GM18511 (cell line): ENCODE data around the gene CASP7.
A peak's percentile ranks its signal among the peaks of the same experiment; 100 is the strongest.

Experiments used
- ATAC-seq: cut with Tn5 transposase; IDR thresholded peaks from one replicate; pipeline ENCODE4 v1.9.1; 2021; ENCODE audit warnings: mild to moderate bottlenecking, moderate library complexity; ENCODE audit not compliant: unreplicated experiment

The CASP7 gene

DNA sequence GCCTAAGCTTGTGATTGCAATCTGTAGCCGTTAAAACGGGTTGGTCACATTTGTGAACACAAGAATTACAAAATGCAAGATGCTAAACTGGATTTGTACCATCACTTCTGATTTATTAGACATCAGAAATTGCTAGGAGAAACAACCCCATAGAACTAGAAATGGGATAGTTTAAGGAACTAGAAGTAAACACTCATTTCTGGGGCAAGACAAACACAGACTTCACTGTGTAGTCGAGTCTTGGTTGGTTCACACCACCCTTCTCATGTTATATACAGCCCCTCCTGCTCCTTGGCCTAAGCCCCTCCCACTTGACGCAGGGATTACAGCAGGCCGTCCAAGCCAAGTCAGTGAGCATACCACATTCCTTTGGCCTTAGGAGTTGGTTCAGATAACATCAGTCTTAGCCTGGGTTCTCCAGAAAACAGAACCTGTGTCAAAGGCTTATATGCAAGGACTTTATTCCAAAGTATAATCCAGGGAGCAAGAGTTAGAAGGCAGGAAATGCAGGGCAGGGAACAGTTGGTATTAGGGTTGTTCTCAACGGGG is 13.8 kb upstream of the CASP7 start:
- no peak for ATAC-seq

DNA sequence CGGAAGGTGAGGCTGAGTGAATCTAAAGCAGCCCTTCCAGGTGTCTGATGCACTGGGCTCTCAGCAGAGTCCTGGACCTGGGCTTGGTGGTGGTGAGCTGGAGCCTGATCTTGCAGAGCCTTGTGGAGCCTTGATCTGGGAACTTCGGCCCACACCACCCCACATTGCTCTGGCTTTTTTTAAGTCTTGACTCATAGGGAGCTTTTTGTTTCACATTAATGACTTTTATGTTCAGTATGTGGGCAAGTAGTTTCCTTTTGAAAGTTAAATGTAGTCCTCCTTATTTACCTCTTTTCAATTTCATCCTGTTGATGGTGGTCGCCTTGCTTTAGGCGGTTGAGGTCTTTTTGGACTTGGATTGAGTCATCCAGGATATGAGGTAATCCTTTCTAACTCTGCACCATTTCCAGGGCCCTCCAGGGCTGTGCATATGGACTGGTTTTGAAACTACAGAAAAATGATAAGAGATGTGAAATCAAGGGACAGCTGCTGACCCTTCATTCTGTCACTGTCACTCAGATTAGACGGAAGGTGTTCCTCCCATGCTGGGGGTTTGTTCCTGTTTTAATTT is 12.9 kb upstream of the CASP7 start:
- ATAC-seq = peak; percentile 75

DNA sequence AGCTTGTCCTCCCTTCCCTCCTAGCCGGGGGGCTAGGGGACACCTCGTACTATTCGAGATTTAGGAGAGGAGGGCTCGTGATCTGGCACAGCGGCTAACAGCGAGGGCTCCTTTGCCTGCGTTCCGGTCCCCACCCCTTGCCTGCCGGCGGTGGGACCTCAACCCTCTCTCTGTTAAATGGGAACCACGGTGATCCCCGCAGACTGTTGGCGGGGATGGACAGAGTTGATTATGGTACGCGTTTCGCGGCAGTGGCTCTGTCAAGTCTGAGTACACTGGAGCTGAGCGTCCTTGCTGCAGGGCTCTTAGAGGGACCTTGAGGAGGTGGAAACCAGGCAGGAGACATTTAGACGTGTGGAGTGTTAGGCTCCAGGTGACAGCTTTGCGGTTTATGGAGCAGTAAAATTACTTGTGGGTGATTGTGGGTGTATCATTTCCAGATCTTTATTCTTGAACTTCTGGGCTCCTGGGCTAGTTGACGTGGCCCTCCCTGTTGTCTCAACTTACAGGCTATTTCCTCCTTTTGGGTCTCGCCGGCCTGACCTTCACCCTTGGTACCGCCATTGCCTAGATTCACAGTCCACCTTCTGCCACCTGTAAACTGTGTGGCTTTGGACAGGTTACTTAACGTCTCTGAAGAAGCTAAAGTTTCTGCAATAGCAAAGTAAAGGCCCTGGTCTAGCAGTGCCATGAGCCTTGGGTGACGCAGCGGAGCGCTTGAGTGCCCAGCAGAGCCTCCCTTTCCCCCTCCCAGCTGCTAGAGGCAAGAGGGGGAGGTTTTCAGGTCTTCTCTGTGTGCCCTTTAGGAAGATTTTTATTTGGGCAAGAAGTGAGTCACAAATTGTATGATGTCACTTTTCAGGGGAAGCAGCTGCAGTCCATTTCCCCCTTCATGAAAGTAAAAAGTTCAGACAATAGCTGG is 739 bp downstream of the CASP7 start:
- peak; percentile 25 for ATAC-seq

DNA sequence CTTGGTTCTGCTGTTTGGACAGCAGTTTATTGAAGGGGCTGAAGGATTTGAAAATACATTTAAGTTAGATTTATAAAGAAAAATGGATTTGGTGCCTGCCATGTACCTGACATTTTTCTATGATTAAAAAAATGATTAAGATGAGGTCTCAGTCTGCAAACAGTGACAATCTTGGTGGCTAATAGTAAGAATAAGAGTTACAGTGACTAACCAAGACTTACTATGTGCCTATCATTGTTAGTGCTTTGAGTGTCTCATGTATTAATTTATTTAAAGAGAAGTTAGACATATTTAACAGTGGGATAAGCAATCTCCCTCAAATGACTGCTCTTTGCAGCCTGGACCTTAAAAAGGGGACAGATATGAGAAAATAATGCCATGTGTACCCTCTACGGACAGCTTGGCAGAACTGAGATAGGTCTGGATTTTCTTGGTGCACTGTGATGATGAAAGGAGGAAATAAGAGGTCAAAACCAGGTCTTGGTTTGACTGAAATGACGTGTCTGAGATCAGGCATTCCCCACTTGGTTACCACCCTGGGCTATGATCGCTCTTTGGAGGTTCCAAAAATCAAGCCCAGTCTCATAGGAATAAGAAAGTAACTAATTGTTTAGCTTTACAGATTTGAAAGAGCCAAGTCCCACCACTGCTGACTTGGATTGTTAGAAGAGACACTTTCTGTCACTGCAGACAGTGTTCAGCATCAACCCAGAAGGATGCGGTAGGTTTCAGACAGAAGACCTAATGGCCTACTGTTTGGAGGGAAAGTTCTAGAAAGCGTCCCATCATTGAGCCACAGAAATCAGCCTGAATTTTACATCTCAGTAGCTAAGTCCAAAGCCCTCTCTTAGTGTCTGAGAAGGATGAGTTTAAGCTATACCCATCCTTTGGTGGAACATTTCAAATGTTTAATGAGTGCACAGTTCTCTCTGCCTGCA is 2.1 kb downstream of the CASP7 start:
- ATAC-seq = peak; percentile 61

DNA sequence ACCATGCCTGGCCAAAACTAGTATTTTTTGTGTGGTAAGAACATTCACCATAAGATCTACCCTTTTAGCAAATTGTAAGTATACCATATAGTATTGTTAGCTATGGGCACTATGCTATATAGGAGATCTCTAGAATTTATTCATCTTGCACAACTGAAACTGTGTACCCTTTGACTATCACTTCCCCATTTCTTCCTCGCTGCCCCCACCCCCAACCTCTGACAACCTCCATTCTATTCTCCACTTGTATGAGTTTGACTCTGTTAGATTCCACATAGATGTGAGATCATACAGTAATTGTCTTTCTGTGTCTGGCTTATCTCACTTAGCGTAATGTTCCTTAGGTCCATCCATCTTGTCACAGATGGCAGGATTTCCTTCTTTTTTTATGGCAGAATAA is 3.6 kb downstream of the CASP7 start:
- ATAC-seq = no peak

DNA sequence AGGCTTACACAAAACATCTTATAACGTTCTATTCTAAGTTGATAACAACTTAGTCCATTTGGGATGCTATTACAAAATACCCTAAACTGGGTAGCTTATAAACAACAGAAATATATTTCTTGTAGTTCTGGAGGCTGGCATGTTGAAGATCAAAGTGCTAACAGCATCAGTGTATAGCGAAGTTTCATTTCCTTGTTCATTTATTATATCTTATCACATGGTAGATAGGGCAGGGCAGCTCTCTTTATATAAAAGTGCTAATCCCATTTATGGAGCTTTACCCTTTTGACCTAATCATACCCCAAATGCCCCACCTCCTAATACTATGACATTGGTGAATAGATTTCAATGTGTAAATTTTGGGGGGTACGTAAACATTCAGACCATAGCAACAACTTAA is 6.3 kb downstream of the CASP7 start:
- no peak for ATAC-seq

DNA sequence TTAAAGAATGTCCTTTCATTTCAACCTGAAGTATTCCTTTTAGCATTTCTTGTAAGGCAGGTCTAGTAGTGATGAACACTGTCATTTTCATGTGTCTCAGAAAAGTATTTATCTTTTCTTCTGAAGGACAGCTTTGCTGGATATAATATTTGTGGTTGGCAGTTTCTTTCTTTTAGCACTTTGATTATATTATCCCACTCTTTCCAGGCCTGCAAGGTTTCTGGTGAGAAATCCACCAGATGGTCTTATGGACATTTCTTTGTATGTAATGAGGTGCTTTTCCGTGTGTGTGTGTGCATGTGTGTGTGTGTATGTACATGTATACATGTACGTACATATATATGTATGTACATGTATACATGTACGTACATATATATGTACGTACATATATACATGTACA is 7.3 kb downstream of the CASP7 start:
- no peak for ATAC-seq

DNA sequence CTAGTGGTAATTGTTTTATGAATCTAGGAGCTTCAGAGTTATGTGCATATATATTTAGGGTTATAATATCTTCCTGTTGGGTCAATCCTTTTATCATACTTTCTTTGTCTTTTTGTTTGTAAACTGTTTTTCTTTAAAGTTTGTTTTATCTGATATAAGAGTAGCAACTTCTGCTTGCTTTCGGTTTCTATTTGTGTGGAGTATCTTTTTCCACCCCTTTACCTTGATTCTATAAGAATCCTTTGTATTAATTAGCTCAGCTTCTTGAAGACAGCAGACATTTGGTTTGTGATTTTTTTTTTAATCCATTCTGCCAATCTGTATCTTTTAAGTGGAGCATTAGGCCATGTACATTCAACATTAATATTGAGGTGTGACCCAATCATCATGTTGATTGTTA is 9.3 kb downstream of the CASP7 start:
- no peak for ATAC-seq

DNA sequence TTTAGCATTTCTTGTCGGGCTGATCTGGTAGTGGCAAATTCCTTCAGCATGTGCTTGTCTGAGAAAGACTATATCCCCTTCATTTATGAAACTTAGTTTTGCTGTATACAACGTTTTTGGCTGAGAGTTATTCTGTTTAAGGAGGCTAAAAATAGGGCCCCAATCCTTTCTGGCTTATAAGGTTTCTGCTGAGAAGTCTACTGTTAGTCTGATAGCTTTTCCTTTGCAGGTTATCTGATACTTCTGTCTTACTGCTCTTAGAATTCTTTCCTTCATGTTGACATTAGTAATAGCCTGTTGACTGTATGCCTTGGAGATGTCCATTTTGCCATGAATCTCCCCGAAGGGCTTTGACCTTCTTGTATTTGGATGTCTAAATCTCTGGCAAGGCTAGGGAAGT is 9.9 kb downstream of the CASP7 start:
- no peak for ATAC-seq

DNA sequence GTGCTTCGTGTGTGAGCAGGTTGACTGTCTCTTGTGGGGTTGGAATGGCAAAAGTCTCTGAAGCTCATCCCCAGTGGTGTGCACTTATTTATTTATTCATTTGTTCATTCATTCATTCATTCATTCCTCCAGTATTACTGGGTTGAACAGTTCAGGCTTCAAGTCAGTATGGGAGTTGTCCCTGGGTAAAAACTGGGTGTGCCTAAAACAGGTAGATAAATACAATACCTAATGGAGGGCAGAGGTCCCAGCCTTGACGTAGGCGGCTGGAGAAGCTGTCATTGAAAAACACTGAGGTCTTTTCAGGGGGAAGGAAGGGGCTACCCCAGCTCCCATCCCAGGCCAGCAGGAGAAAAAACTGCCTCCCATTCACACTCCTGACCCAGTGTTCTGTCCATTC is 11.0 kb downstream of the CASP7 start:
- ATAC-seq = no peak

DNA sequence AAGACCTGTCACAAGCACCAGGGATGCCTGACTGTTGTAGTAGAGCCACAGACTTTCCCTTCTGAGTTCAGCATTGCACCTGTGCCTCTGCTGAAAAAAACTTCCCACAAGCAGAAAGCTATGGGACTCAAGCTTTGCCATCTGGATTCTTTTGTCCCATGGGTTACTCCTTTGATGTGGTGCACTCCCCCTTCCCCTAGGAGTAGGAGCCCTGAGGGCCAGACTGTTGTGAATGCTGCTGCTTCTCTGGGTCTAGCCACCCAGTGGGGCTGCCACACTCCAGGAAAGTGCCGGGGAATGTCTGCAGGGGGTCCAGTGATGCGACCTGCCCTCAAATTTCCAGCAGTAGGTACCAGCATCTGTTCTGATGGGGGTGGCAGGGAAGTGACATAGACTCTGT is 11.7 kb downstream of the CASP7 start:
- ATAC-seq = no peak

DNA sequence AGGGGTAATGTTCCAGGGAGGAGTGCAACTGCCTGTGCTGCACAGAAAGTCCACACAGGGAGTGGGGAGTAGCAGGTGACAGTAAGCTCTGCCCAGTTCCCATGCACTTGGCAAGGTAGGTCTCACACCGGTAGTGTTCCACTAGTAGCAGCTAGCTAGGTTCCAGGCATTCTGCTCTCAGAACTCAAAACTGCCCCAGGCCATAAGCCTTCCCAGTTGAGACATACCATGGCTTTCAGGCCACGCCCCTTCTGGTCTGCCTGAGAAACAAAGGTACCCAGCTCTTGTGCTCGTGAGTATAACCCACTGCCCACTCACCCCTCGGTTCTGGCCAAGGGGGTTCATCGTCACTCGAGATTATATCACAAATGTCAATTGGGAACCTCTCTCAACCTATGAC is 12.6 kb downstream of the CASP7 start:
- no peak for ATAC-seq

DNA sequence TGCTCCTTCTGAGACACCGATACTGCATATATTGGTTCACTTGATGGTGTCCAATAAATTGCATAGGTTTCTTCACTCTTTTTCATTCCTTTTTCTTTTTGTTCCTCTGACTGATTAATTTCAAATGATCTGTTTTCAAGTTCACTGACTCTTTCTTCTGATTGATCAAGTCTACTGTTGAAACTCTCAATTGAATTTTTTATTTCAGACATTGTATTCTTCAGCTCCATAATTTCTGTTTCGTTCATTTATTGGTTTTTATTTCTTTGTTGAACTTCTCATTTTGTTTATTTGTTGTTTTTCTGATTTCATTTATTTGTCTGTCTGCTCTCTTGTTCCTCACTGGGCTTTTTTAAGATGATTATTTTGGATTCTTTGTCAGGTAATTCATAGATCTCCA is 13.6 kb downstream of the CASP7 start:
- no peak for ATAC-seq

DNA sequence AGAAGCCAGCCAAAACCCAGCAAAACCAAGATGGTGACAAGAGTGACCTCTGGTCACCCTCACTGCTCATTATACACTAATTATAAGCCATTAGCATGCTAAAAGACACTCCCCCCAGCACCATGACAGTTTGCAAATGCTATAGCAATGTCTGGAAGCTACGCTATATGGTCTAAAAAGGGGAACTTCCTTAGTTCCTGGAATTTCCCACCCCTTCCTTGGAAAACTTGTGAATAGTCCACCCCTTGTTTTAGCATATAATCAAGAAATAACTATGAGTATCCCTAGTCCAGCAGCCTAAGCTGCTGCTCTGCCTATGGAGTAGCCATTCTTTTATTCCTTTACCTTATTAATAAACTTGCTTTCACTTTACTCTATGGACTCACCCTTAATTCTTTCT is 16.0 kb downstream of the CASP7 start:
- ATAC-seq = no peak

DNA sequence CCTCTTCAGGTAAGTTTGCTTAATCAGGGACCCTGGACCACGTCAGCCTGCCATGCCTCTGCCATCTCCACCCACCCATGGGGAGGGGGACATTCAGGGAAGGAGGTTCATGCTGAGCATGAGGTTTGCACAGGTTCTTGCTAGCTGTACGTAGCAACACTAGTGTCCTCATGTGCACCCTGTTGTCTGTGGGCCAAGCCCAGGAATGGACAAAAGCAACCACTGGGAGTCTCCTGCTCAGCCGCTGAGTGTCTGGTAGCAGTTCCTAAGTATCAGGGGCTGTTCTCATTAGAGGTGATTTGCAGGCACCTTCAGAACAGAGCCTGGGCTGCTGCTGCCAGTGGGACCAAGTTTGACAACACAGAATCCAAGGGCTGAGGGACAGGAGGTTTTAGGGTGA is 17.9 kb downstream of the CASP7 start:
- ATAC-seq = no peak

DNA sequence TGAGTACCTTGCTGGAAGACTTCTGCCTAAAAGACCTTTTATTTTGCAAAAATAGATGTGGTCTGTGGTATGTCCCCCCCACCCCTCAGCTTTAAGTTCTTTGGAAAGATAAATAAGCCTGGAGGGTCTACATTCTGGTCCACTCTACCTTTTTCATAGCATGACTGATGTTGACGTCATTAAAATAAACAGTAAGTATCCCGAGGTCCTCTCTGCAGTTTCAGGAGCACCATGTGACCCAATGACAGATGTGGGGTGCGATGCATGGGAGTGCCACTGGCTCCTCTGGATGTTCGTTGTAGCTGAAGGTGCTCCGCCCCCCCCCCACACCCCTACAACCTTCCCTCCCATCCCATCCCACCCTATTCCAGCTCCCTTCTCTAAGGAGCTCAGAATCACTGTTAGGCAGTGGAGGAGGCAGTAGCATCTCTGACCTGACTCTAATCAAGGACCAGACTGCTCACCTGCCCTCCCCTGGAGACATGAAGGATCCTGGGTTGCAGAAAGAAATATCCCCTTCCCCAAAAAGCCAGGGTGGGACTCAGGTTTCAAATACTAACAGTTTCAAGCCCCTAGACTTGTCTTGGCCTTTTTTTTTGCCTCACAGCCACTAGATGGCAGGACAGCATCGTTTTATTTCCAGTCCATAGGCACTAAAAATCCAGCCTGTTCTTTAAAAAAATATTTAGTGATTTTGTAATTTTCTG is 25.1 kb downstream of the CASP7 start:
- peak; percentile 62 for ATAC-seq

DNA sequence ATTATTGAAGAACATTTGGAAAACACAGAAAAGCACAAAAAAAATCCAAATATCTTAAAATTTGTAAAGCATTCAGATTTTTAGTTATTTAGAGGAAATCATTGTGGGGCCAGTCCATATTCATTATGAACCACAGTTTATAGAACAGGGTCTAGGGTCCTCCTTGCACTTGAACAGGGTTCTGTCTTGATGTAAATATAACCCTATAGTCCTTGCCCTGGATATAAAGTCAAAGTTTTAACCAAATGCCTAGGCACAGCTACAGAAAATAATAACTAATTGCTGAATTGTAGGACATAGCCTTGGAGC is 25.6 kb downstream of the CASP7 start:
- ATAC-seq = no peak

DNA sequence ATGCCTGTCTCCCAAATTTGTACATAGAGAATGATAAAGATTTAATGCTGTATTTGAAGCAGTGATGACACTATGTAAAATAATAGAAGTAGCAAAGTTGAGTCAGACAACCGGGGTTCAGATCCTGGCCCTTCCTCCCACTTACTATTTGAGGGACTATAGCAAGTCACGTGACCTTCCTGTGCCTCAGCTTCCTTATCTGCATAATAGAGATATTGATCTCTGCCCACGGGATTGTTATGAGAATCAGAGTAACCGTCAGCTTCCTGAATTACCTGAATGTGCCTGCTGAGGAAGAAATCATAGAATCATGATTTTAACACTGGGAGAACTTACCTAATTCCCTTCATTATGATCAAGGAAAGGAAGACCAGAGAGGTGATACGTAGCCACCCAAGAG is 26.9 kb downstream of the CASP7 start:
- ATAC-seq = no peak

DNA sequence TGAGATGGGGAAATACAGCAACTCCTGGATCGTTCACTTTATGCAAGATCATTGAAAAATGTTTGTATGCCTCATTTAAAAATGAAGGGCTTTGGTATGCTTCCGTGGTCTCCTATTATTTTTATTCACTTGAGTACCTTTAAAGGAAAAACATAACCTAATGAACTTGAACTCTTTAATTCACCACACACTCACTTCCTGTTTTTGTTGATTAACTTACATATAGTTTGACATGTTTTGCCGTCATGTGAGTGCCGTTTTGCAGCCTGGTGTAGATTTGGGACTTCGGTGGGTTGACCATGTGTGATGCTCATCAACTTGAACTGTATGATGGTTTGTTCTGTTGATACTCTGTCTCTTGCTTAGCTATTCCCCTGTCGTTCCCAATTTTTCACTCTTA is 28.9 kb downstream of the CASP7 start:
- ATAC-seq = no peak

DNA sequence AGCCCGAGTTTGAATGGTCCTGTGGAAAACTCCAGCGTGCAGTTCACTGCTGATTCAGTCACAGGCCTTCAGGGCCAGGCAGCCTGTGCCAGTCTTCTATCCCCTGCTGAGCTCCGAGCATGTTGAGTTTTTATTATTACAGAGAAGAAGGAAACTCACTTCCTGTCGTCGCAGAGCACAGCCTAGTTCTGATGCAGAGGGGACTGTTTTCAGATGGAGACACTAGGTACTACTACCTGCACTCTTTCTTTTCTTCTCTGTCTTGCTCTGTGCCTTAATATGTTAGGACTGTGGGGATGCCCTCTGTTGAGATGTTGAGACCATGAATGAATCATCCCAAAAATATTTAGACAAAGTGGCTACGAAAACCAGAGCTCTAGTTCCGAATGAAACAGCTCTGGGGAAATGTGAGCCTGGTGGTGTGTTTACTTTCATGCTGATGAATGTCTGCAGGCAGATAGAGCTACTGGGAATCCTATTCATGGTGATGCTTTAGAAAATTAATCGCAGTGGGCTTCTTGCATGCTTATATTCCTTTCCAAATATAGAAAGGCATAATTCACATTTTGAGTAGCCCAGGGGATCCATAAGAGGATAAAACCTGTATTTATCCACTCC is 29.6 kb downstream of the CASP7 start:
- no peak for ATAC-seq
